GM18861 (cell line): ENCODE results near the gene STK11IP.

ENCODE experiments used
- ATAC-seq: cut with Tn5 transposase; IDR thresholded peaks from one replicate; pipeline ENCODE4 v1.9.1; 2021; ENCODE audit not compliant: unreplicated experiment

The STK11IP gene

GRCh38 chr2:219631406-219631891, 33.8 kb downstream of the STK11IP start:
- ATAC-seq, result no peak

- ATAC-seq, result no peak
These were observed 34.5 kb downstream of the STK11IP start for GRCh38 chr2:219631904-219632759.

- ATAC-seq, result no peak
These were observed 35.1 kb downstream of the STK11IP start for GRCh38 chr2:219632760-219633105.

- ATAC-seq, result no peak
These were observed 35.8 kb downstream of the STK11IP start for GRCh38 chr2:219633276-219634065.

GRCh38 chr2:219634171-219634940, 36.7 kb downstream of the STK11IP start:
- no peak for ATAC-seq

- no peak for ATAC-seq
These were observed 37.5 kb downstream of the STK11IP start for GRCh38 chr2:219634951-219635751.

- no peak for ATAC-seq
These were observed 38.7 kb downstream of the STK11IP start for GRCh38 chr2:219636144-219636915.

GRCh38 chr2:219636941-219637841, 39.5 kb downstream of the STK11IP start:
- ATAC-seq, result no peak

GRCh38 chr2:219637842-219638185, 40.2 kb downstream of the STK11IP start:
- no peak for ATAC-seq

GRCh38 chr2:219638217-219638947, 40.7 kb downstream of the STK11IP start:
- ATAC-seq, result no peak

GRCh38 chr2:219638948-219639755, 41.5 kb downstream of the STK11IP start:
- ATAC-seq, result no peak

GRCh38 chr2:219641390-219642068, 43.9 kb downstream of the STK11IP start:
- ATAC-seq, result no peak

GRCh38 chr2:219642069-219642454, 44.4 kb downstream of the STK11IP start:
- no peak for ATAC-seq

- ATAC-seq, result peak; percentile 97
These were observed 44.9 kb downstream of the STK11IP start for GRCh38 chr2:219642465-219643083.

- ATAC-seq, result no peak
These were observed 45.4 kb downstream of the STK11IP start for GRCh38 chr2:219643084-219643473.

GRCh38 chr2:219643788-219644398, 46.2 kb downstream of the STK11IP start:
- no peak for ATAC-seq
